Right lobe of liver (tissue), 6 donors: ENCODE data around the gene TTLL5. TPM values are rescaled to one million over a fixed set of nuclear protein-coding genes. Genes with fewer than 3 reads are reported as not detected.

Experiments
- ATAC-seq, 4 donors: fragments of 200-7000 bp; cut with Tn5 transposase; one replicate each; pipeline ENCODE4 v1.9.1; 2020; ENCODE audit warnings: mild to moderate bottlenecking in 4 of 4, moderate library complexity in 4 of 4
- DNase-seq, 3 donors: peaks; one replicate each; pipeline ENCODE4 v3.0.0-alpha.2; 2020
- H3K27ac ChIP-seq, 3 donors: fragments of 200-600 bp; one replicate each; pipeline ENCODE4 v1.8.0; 2022
- H3K27me3 ChIP-seq, 2 donors: fragments of 200-600 bp; one replicate each; pipeline ENCODE4 v1.8.0; 2022
- H3K36me3 ChIP-seq, 4 donors: fragments of 200-600 bp; sonication (generic) in 1 of 4; one replicate each; pipeline versions ENCODE4 v1.5.1 to v1.8.0; 2017 to 2022; ENCODE audit warnings: control low read depth in 1 of 4
- H3K4me1 ChIP-seq, 4 donors: fragments of 200-600 bp; sonication (generic) in 1 of 4; one replicate each; pipeline versions ENCODE4 v1.5.1 to v1.8.0; 2017 to 2022; ENCODE audit warnings: control low read depth in 1 of 4
- H3K4me3 ChIP-seq, 3 donors: fragments of 200-600 bp; one replicate each; pipeline ENCODE4 v1.8.0; 2022
- H3K9me3 ChIP-seq, 4 donors: fragments of 200-600 bp; sonication (generic) in 1 of 4; one replicate each; pipeline versions ENCODE4 v1.5.1 to v1.8.0; 2017 to 2022; ENCODE audit warnings: control low read depth in 1 of 4
- POLR2A ChIP-seq: fragments of 450-650 bp; IDR thresholded peaks from one replicate; pipeline ENCODE4 v1.6.1; 2017; ENCODE audit warnings: antibody characterized with exemption, mild to moderate bottlenecking
- WGBS: methylation state at CpG from one replicate; pipeline ENCODE4 v1.1.6; 2018; ENCODE audit warnings: low coverage, low lambda C conversion rate; ENCODE audit not compliant: insufficient coverage; ENCODE audit errors: missing lambda C conversion rate; 5-methylcytosine and 5-hydroxymethylcytosine counted together
- intact Hi-C, 2 donors: fragments of 100-400 bp; cut with DNase I; formaldehyde crosslinking; loops; one replicate each; pipeline versions ENCODE4 v1.11.2 to v1.14.1; 2022
- total RNA-seq, 6 experiments: library from RNA; depleted of rRNA in 2 of 6; stranded (reverse); fragments of >200 nt in 2 of 6; fragmentation: NEBNext Ultra II Directional in 3 of 6; extraction: Animal tissue kit (Norgen Biotek cat#: 25700) in 3 of 6; gene quantifications; one replicate each; pipeline versions ENCODE4 v1.1.0 to v1.2.4, GENCODE V29; 2016 to 2023
- TF ChIP-seq, protein P1 (sequence below), 4 donors: fragments of 200-600 bp in 3 of 4; fragments of 450-650 bp in 1 of 4; IDR thresholded peaks; one replicate each; pipeline versions ENCODE4 v1.5.1 to v1.8.0; 2016 to 2022; ENCODE audit warnings: antibody characterized with exemption in 4 of 4, mild to moderate bottlenecking in 2 of 4
- donor health status: DM: no; HTN: yes; CAD: no.
- donor health status: DM: no; HTN: no; CAD: no.
- donor health status: DM: no; HTN: no; CAD: no.
- donor health status: DM: no; HTN: yes; CAD: no.
- donor health status: DM: no; HTN: yes; CAD: no.

Gene TTLL5
- total RNA-seq, 6 experiments from 2014 or later, result 7.4 to 13.8 (median 11.9) TPM

- TF ChIP-seq, protein P1, sequence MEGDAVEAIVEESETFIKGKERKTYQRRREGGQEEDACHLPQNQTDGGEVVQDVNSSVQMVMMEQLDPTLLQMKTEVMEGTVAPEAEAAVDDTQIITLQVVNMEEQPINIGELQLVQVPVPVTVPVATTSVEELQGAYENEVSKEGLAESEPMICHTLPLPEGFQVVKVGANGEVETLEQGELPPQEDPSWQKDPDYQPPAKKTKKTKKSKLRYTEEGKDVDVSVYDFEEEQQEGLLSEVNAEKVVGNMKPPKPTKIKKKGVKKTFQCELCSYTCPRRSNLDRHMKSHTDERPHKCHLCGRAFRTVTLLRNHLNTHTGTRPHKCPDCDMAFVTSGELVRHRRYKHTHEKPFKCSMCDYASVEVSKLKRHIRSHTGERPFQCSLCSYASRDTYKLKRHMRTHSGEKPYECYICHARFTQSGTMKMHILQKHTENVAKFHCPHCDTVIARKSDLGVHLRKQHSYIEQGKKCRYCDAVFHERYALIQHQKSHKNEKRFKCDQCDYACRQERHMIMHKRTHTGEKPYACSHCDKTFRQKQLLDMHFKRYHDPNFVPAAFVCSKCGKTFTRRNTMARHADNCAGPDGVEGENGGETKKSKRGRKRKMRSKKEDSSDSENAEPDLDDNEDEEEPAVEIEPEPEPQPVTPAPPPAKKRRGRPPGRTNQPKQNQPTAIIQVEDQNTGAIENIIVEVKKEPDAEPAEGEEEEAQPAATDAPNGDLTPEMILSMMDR (IDR thresholded peaks at IDR 0.05), result no peak
- TF ChIP-seq POLR2A, result no peak
- Histone ChIP-seq H3K27me3 (no peaks in the 10 kb centered on the region), H3K9me3 (no peaks in the 10 kb centered on the region), H3K4me1 (no peaks in the 10 kb centered on the region), H3K36me3 (no peaks in the 10 kb centered on the region), H3K27ac (no peak overlapping the region), H3K4me3 (no peak overlapping the region)
- intact Hi-C loops, result no loop called here
- ATAC-seq (no peak), DNase-seq (no peak)
- 78% methylated on average over 1 of the region's 1 CpG for WGBS
These were observed 219.5 kb downstream of the TTLL5 start for GRCh38 chr14:75880512-75880911.

DNA sequence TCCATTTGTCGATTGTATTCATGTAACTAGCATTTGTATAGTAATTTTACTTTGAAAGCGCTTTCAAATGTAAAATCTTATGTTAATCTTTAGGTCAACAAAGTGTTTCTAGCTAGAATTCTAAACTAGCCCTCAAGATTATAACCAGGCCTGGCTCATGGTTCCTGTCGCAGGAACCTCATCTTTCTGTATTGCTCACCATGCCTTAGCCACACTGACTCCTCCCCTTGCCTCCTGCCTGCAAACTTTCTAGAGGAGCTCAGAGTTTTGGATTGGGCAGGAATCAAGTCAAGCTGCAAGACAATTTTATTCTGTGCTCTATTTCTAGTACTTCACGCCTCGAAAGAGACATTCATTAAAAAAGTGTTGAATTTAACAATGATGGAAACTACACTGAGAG lies 220.9 kb downstream of the TTLL5 start:
- ATAC-seq, result no peak
- WGBS, result 90% methylated on average over 5 of the region's 5 CpGs
- TF ChIP-seq, protein P1 (IDR thresholded peaks at IDR 0.05), result no peak
- TF ChIP-seq POLR2A, result no peak
- no peaks in the 10 kb centered on the region for H3K27me3 ChIP-seq
- H3K9me3 ChIP-seq, result no peaks in the 10 kb centered on the region
- no peak overlapping the region for H3K27ac ChIP-seq
- no peak for DNase-seq
- no peak overlapping the region for H3K4me3 ChIP-seq
- no peaks in the 10 kb centered on the region for H3K4me1 ChIP-seq
- intact Hi-C loops, result no loop called here
- H3K36me3 ChIP-seq, result no peaks in the 10 kb centered on the region

DNA sequence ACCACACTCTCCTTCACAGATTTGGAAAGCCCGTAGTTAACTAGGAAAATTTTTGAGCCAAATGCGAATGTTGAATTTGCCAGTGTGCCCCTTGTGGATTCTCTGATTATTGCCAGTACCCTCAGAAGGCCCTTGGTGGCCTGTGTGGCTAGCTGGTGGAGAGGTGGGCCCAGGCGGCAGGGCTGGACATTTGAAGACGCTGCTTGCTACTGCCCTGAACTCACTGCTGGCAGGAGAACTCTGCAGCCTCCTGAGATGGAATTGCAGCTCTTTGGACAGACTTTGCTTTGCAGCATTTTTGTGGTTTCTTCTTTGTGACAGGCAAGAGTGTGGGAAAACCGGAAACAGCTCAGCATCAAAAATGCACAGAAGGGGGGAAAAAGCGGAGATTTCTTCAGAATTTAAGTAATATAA lies 223.2 kb downstream of the TTLL5 start:
- Histone ChIP-seq H3K27ac (no peak overlapping the region), H3K9me3 (no peaks in the 10 kb centered on the region), H3K4me3 (no peak overlapping the region), H3K36me3 (no peaks in the 10 kb centered on the region), H3K27me3 (no peaks in the 10 kb centered on the region), H3K4me1 (no peaks in the 10 kb centered on the region)
- ATAC-seq, result no peak
- TF ChIP-seq POLR2A, result no peak
- TF ChIP-seq, protein P1 (IDR thresholded peaks at IDR 0.05), result peak in 1 of 4 donors; percentile 9
- intact Hi-C loops, result no loop called here
- WGBS, result 86% methylated on average over 3 of the region's 6 CpGs
- no peak for DNase-seq

GRCh38 chr14:75885829-75886228 lies 224.8 kb downstream of the TTLL5 start:
- DNase-seq (no peak), ATAC-seq (no peak)
- 71% methylated on average over 2 of the region's 2 CpGs for WGBS
- intact Hi-C loops, result no loop called here
- Histone ChIP-seq H3K4me3 (no peak overlapping the region), H3K36me3 (no peaks in the 10 kb centered on the region), H3K9me3 (no peaks in the 10 kb centered on the region), H3K4me1 (no peaks in the 10 kb centered on the region), H3K27ac (no peak overlapping the region), H3K27me3 (no peaks in the 10 kb centered on the region)
- TF ChIP-seq, protein P1 (IDR thresholded peaks at IDR 0.05), result no peak
- TF ChIP-seq POLR2A, result no peak
